HG02623 (cell line): Measurements from ENCODE around the gene MPHOSPH10.
"Not testable (repeated sequence)": the region's sequence is repeated elsewhere in the genome, so short reads cannot be mapped to it uniquely, and the experiment has no call there.

Experiments used
- ATAC-seq: cut with Tn5 transposase; IDR thresholded peaks from one replicate; pipeline ENCODE4 v1.9.1; 2021; ENCODE audit warnings: moderate library complexity; ENCODE audit not compliant: unreplicated experiment

MPHOSPH10 gene

GRCh38 chr2:71130152-71130904, at the start of gene MPHOSPH10, which contains the start of gene MCEE:
TSS of gene MPHOSPH10 (plus strand) at chr2:71130634. CDS start at chr2:71130666, 32 bp downstream.
TSS of gene MCEE (minus strand) at chr2:71130229. CDS start at chr2:71130219, 10 bp downstream.
- peak; percentile 86 for ATAC-seq

GRCh38 chr2:71082402-71083252, 47.8 kb upstream of the MPHOSPH10 start:
- no peak for ATAC-seq

GRCh38 chr2:71083297-71083696, 47.1 kb upstream of the MPHOSPH10 start:
- not testable (repeated sequence) for ATAC-seq

- ATAC-seq = not testable (repeated sequence)
Measured at GRCh38 chr2:71083752-71084312, 46.6 kb upstream of the MPHOSPH10 start.

- not testable (repeated sequence) for ATAC-seq
Measured at GRCh38 chr2:71085325-71086003, 45.0 kb upstream of the MPHOSPH10 start.

GRCh38 chr2:71089475-71089874, 41.0 kb upstream of the MPHOSPH10 start:
- ATAC-seq = not testable (repeated sequence)

- ATAC-seq = not testable (repeated sequence)
Measured at GRCh38 chr2:71091808-71092207, 38.6 kb upstream of the MPHOSPH10 start.

- ATAC-seq = not testable (repeated sequence)
Measured at GRCh38 chr2:71092491-71093260, 37.8 kb upstream of the MPHOSPH10 start.

- no peak for ATAC-seq
Measured at GRCh38 chr2:71100195-71100964, 30.1 kb upstream of the MPHOSPH10 start.

GRCh38 chr2:71101656-71102055, 28.8 kb upstream of the MPHOSPH10 start:
- no peak for ATAC-seq

GRCh38 chr2:71102981-71103681, 27.3 kb upstream of the MPHOSPH10 start:
- no peak for ATAC-seq

GRCh38 chr2:71103809-71104208, 26.6 kb upstream of the MPHOSPH10 start:
- no peak for ATAC-seq

GRCh38 chr2:71106463-71106862, 24.0 kb upstream of the MPHOSPH10 start:
- not testable (repeated sequence) for ATAC-seq

- no peak for ATAC-seq
Measured at GRCh38 chr2:71108091-71108490, 22.3 kb upstream of the MPHOSPH10 start.

GRCh38 chr2:71113843-71114242, 16.6 kb upstream of the MPHOSPH10 start:
- no peak for ATAC-seq

- ATAC-seq = no peak
Measured at GRCh38 chr2:71117063-71117462, 13.4 kb upstream of the MPHOSPH10 start.

GRCh38 chr2:71120195-71120594, 10.2 kb upstream of the MPHOSPH10 start:
- no peak for ATAC-seq

- no peak for ATAC-seq
Measured at GRCh38 chr2:71121479-71121878, 9.0 kb upstream of the MPHOSPH10 start.
